HepG2 (cell line): Measurements from ENCODE around the gene HECTD4. TPM values are rescaled to one million over a fixed set of nuclear protein-coding genes. Genes with fewer than 3 reads are reported as not detected.

Experiments used
- ATAC-seq: fragments of 200-7000 bp; cut with Tn5 transposase; 3 replicates; pipeline ENCODE4 v1.9.1; 2020; ENCODE audit warnings: mild to moderate bottlenecking, moderate library complexity
- BruUV-seq: library from RNA; stranded (reverse); fragments of 400-500 nt; replicated peaks from 2 replicates; lab custom pipeline; 2021; lab: Mats Ljungman, UMichigan
- CTCF ChIA-PET: fragments of 300-600 bp; formaldehyde crosslinking; extraction: SDS; loops from one replicate; lab custom pipeline; 2021; ENCODE audit warnings: low total read pairs, inconsistent platforms, low intra/inter-chr PET ratio; lab: Yijun Ruan, JAX
- POLR2A ChIA-PET: fragments of 350-600 bp; sonication (Branson Sonifier 250); formaldehyde crosslinking; loops from one replicate; lab custom pipeline; 2020; ENCODE audit warnings: antibody characterized with exemption, inconsistent platforms; lab: Yijun Ruan, JAX
- DNase-seq: peaks from one replicate; pipeline ENCODE4 v3.0.0-alpha.2; 2015; ENCODE audit warnings: low spot score
- FAIRE-seq: peaks from 3 replicates; lab custom pipeline; 2011; peaks lifted over from hg19 to GRCh38; lab: Jason Lieb, UNC
- H2AFZ ChIP-seq: one replicate; pipeline ENCODE4 v1.6.1; 2011; ENCODE audit warnings: low read length, inconsistent platforms
- H3K27ac ChIP-seq: fragments of 300-600 bp; 3 replicates; pipeline ENCODE4 v1.8.0; 2011; ENCODE audit warnings: mixed run types, mild to moderate bottlenecking, mixed read lengths, low read length, inconsistent platforms; ENCODE audit not compliant: insufficient read depth; ENCODE audit errors: extremely low read length
- H3K27me3 ChIP-seq, 2 experiments: fragments of 200-600 bp in 1 of 2; 2 replicates in 1 of 2; 3 replicates in 1 of 2; pipeline versions ENCODE4 v1.6.0 to v1.8.0; 2011; ENCODE audit warnings: low read length in 2 of 2, mild to moderate bottlenecking in 2 of 2, moderate library complexity in 2 of 2, inconsistent platforms in 1 of 2; ENCODE audit not compliant: insufficient read depth in 2 of 2, control insufficient read depth in 1 of 2
- H3K36me3 ChIP-seq, 2 experiments: fragments of 200-600 bp in 1 of 2; replicated peaks in 1 of 2; 2 replicates in 1 of 2; 3 replicates in 1 of 2; pipeline versions ENCODE4 v1.5.1 to v1.8.0; 2011; ENCODE audit warnings: low read length in 2 of 2, inconsistent platforms in 1 of 2; ENCODE audit not compliant: insufficient read depth in 2 of 2, control insufficient read depth in 1 of 2
- H3K4me1 ChIP-seq: 2 replicates; pipeline ENCODE4 v1.5.1; 2012; ENCODE audit warnings: low read length, inconsistent platforms; ENCODE audit not compliant: insufficient read depth
- H3K4me2 ChIP-seq: 2 replicates; pipeline ENCODE4 v1.6.0; 2011; ENCODE audit warnings: low read depth, low read length, inconsistent platforms
- H3K4me3 ChIP-seq, 3 experiments: fragments of 200-600 bp in 1 of 3; sonication (generic), shearing (Covaris generic) in 1 of 3; replicated peaks in 1 of 3; 2 replicates each; pipeline ENCODE4 v1.5.1; 2011 to 2016; ENCODE audit warnings: low read length in 3 of 3, inconsistent platforms in 2 of 3, low read depth in 2 of 3, mild to moderate bottlenecking in 2 of 3, control low read depth in 1 of 3, mixed read lengths in 1 of 3; ENCODE audit not compliant: insufficient read depth in 1 of 3
- H3K79me2 ChIP-seq: one replicate; pipeline ENCODE4 v1.6.1; 2011; ENCODE audit warnings: low read length, inconsistent platforms; ENCODE audit not compliant: insufficient read depth
- H3K9ac ChIP-seq: 2 replicates; pipeline ENCODE4 v1.6.0; 2011; ENCODE audit warnings: mild to moderate bottlenecking, low read depth, low read length, inconsistent platforms; ENCODE audit not compliant: insufficient read depth
- H3K9me3 ChIP-seq: 2 replicates; pipeline ENCODE4 v1.5.1; 2012; ENCODE audit warnings: mild to moderate bottlenecking, low read length
- H4K20me1 ChIP-seq: 2 replicates; pipeline ENCODE4 v1.6.0; 2011; ENCODE audit warnings: inconsistent platforms, mild to moderate bottlenecking, low read length, moderate library complexity; ENCODE audit not compliant: insufficient read depth
- AGO2 ChIP-seq: fragments of 200-400 bp; formaldehyde crosslinking; optimal IDR thresholded peaks from 2 replicates; pipeline ENCODE3; 2017; ENCODE audit warnings: mild to moderate bottlenecking, low read depth, low read length, moderate library complexity
- CREB3 ChIP-seq: sonication (generic); formaldehyde crosslinking; IDR thresholded peaks from 2 replicates; pipeline ENCODE4 v1.5.0; 2020; ENCODE audit warnings: missing genetic modification reagents
- ISX ChIP-seq: sonication (generic); formaldehyde crosslinking; conservative IDR thresholded peaks from 2 replicates; pipeline ENCODE4 v1.5.0; 2020; ENCODE audit warnings: missing genetic modification reagents
- KDM5A ChIP-seq: fragments of 200-600 bp; sonication (generic); IDR thresholded peaks from 2 replicates; pipeline ENCODE4 v1.7.0; 2018; ENCODE audit warnings: antibody characterized with exemption, mild to moderate bottlenecking, low read length, borderline replicate concordance
- NCOR1 ChIP-seq: fragments of 200-600 bp; sonication (generic); IDR thresholded peaks from 2 replicates; pipeline ENCODE4 v1.7.0; 2017; ENCODE audit warnings: antibody characterized with exemption, low read length, borderline replicate concordance
- NFIB ChIP-seq: sonication (generic); formaldehyde crosslinking; IDR thresholded peaks from 2 replicates; pipeline ENCODE4 v1.9.0; 2021; ENCODE audit warnings: missing genetic modification reagents, mild to moderate bottlenecking, borderline replicate concordance
- RBM39 ChIP-seq: fragments of 200-400 bp; formaldehyde crosslinking; IDR thresholded peaks from one replicate; pipeline ENCODE4 v1.6.1; 2018; ENCODE audit warnings: antibody characterized with exemption, mild to moderate bottlenecking, low read depth, low read length; ENCODE audit not compliant: poor library complexity, severe bottlenecking
- YEATS4 ChIP-seq: sonication (generic); formaldehyde crosslinking; IDR thresholded peaks from 2 replicates; pipeline ENCODE4 v1.4.0; 2020; ENCODE audit warnings: missing genetic modification reagents, borderline replicate concordance
- ZBTB33 ChIP-seq: sonication (generic); formaldehyde crosslinking; IDR thresholded peaks from 2 replicates; pipeline ENCODE4 v1.4.0; 2020; ENCODE audit warnings: missing genetic modification reagents
- ZMAT5 ChIP-seq: sonication (generic); formaldehyde crosslinking; IDR thresholded peaks from 2 replicates; pipeline ENCODE4 v1.5.0; 2020; ENCODE audit warnings: mild to moderate bottlenecking, low read depth, missing genetic modification reagents, borderline replicate concordance
- ZNF101 ChIP-seq: sonication (generic); formaldehyde crosslinking; IDR thresholded peaks from 2 replicates; pipeline ENCODE4 v1.4.0; 2020; ENCODE audit warnings: mild to moderate bottlenecking, low read depth, missing genetic modification reagents, borderline replicate concordance
- ZNF17 ChIP-seq: sonication (generic); formaldehyde crosslinking; IDR thresholded peaks from 2 replicates; pipeline ENCODE4 v1.5.0; 2020; ENCODE audit warnings: mild to moderate bottlenecking, missing genetic modification reagents
- ZNF576 ChIP-seq: sonication (generic); formaldehyde crosslinking; IDR thresholded peaks from 2 replicates; pipeline ENCODE4 v1.4.0; 2020; ENCODE audit warnings: mild to moderate bottlenecking, missing genetic modification reagents
- WGBS: methylation state at CpG from one replicate; pipeline ENCODE4 v1.1.6; 2017; ENCODE audit warnings: low lambda C conversion rate; 5-methylcytosine and 5-hydroxymethylcytosine counted together
- in situ Hi-C: cut with HindIII; loops from 2 replicates; pipeline ENCODE4 v1.10.0; 2017; ENCODE audit warnings: low pct_unique_long_range_greater_than_20kb; ENCODE audit not compliant: extremely low pct_ligation_motif_present
- intact Hi-C: fragments of 100-400 bp; cut with micrococcal nuclease; formaldehyde crosslinking; loops from one replicate; pipeline ENCODE4 v1.10.0; 2022; ENCODE audit not compliant: unreplicated experiment
- polyA plus RNA-seq, 8 experiments: library from polyadenylated mRNA; depleted of rRNA in 3 of 8; stranded (reverse) in 7 of 8; unstranded in 1 of 8; fragments of >200 nt; fragmentation: Illumina TruSeq in 4 of 8; extraction: Trizol in 4 of 8; gene quantifications; 2 replicates each; pipeline versions ENCODE4 v1.2.1 to v1.2.3, GENCODE V29; 2011 to 2016; ENCODE audit warnings: low read depth in 4 of 8, missing spikeins in 1 of 8, mixed read lengths in 1 of 8; ENCODE audit not compliant: insufficient read depth in 1 of 8
- total RNA-seq, 5 experiments: library from RNA; depleted of rRNA; stranded (reverse); fragments of >200 nt; fragmentation: Illumina TruSeq; extraction: Trizol; gene quantifications; 2 replicates each; pipeline ENCODE4 v1.2.3, GENCODE V29; 2016; ENCODE audit warnings: low read depth in 1 of 5

HECTD4 gene
- total and polyA plus RNA-seq, 2 of the 13 experiments (the other 11 are each of a cell fraction or from before 2014, with no cell fraction given): 9.0 to 11.4 TPM

- no peaks in the 10 kb centered on the region for H3K9me3 ChIP-seq
- 74% methylated on average over 11 of the region's 26 CpGs for WGBS
- ATAC-seq: no peak
- peaks cover 0 to 2% of the 10 kb centered on the region in 2 experiments; a peak in 1 of 5 replicates for H3K36me3 ChIP-seq
- DNase-seq: no peak
- no peak for FAIRE-seq
- intact Hi-C loops (no loop called here), in situ Hi-C loops (no loop called here)
- TF ChIP-seq ZBTB33: no peak
- TF ChIP-seq AGO2: peak; percentile 26
- TF ChIP-seq ISX (CRISPR knock-in tag): no peak
- H3K4me2 ChIP-seq: no peak overlapping the region
- H3K9ac ChIP-seq: no peak overlapping the region
- POLR2A ChIA-PET: no interaction called here
- H4K20me1 ChIP-seq: no peaks in the 10 kb centered on the region
- CTCF ChIA-PET: no interaction called here
- H3K4me1 ChIP-seq: no peaks in the 10 kb centered on the region
- no peaks in the 10 kb centered on the region for H3K79me2 ChIP-seq
- BruUV-seq: no TSS peak
- H3K4me3 ChIP-seq: no peak overlapping the region
- no peak overlapping the region for H3K27ac ChIP-seq
- H3K27me3 ChIP-seq: no peaks in the 10 kb centered on the region
- H2AFZ ChIP-seq: no peak overlapping the region
These were observed 215.9 kb downstream of the HECTD4 start for GRCh38 chr12:112166051-112167015.

- H3K36me3 ChIP-seq: peaks cover 0 to 4% of the 10 kb centered on the region in 2 experiments; a peak in 1 of 5 replicates
- H3K27me3 ChIP-seq: no peaks in the 10 kb centered on the region
- no peak overlapping the region for H3K4me2 ChIP-seq
- no peaks in the 10 kb centered on the region for H4K20me1 ChIP-seq
- 93% methylated on average over 13 of the region's 13 CpGs for WGBS
- no peak overlapping the region for H3K9ac ChIP-seq
- no peaks in the 10 kb centered on the region for H3K9me3 ChIP-seq
- ChIA-PET CTCF (no interaction called here), POLR2A (no interaction called here)
- in situ Hi-C loops: no loop called here
- H3K27ac ChIP-seq: no peak overlapping the region
- no peak overlapping the region for H2AFZ ChIP-seq
- no peak for FAIRE-seq
- no TSS peak for BruUV-seq
- no peak for ATAC-seq
- H3K79me2 ChIP-seq: no peaks in the 10 kb centered on the region
- intact Hi-C loops: no loop called here
- H3K4me1 ChIP-seq: no peaks in the 10 kb centered on the region
- no peak for DNase-seq
- no peak overlapping the region for H3K4me3 ChIP-seq
- TF ChIP-seq YEATS4: no peak
- TF ChIP-seq ZNF576 (CRISPR knock-in tag): no peak
- TF ChIP-seq ZNF101: no peak
- no peak for TF ChIP-seq RBM39
- no peak for TF ChIP-seq CREB3 (CRISPR knock-in tag)
- no peak for TF ChIP-seq KDM5A
- no peak for TF ChIP-seq NCOR1
- TF ChIP-seq ZNF17 (CRISPR knock-in tag): no peak
- no peak for TF ChIP-seq ZMAT5 (CRISPR knock-in tag)
- no peak for TF ChIP-seq NFIB (CRISPR knock-in tag)
These were observed 216.6 kb downstream of the HECTD4 start for GRCh38 chr12:112165624-112166023.
